HCT116 (cell line): ENCODE results near the gene RBMS1. TPM values are rescaled to one million over a fixed set of nuclear protein-coding genes. Genes with fewer than 3 reads are reported as not detected.

Experiments
- ATAC-seq: fragments of 200-7000 bp; cut with Tn5 transposase; 2 replicates; pipeline ENCODE4 v1.9.1; 2020; ENCODE audit warnings: mild to moderate bottlenecking, moderate library complexity
- BruUV-seq: library from RNA; stranded (reverse); fragments of 400-500 nt; replicated peaks from 2 replicates; lab custom pipeline; 2021; lab: Mats Ljungman, UMichigan
- CTCF ChIA-PET: fragments of 300-600 bp; sonication (Branson Sonifier 250); formaldehyde crosslinking; loops from one replicate; lab custom pipeline; 2021; ENCODE audit warnings: antibody characterized with exemption; lab: Charles Lee
- POLR2A ChIA-PET: fragments of 300-600, 350-600 bp; sonication (Branson Sonifier 250); formaldehyde crosslinking; loops from one replicate; lab custom pipeline; 2021; ENCODE audit warnings: antibody characterized with exemption; lab: Charles Lee
- RAD21 ChIA-PET, 2 experiments: fragments of 300-600 bp; sonication (Branson Sonifier 250); formaldehyde crosslinking; loops; one replicate each; lab custom pipeline; 2023; ENCODE audit warnings: low total read pairs in 2 of 2; ENCODE audit not compliant: uncharacterized antibody in 2 of 2, unreplicated experiment in 2 of 2, low non-redundant PET in 1 of 2; lab: Charles Lee
- DNase-seq: peaks from one replicate; pipeline ENCODE4 v3.0.0-alpha.2; 2010; ENCODE audit warnings: low read depth, low spot score
- H2AFZ ChIP-seq: fragments of 200-600 bp; shearing (Covaris generic), sonication (generic); 2 replicates; pipeline ENCODE4 v1.6.1; 2017; ENCODE audit warnings: low read depth, mixed run types, mixed read lengths, antibody characterized with exemption, low read length; ENCODE audit not compliant: poor library complexity, severe bottlenecking
- H3K27ac ChIP-seq: 2 replicates; pipeline ENCODE4 v1.5.1; 2012; ENCODE audit warnings: low read depth, low read length
- H3K27me3 ChIP-seq: fragments of 200-600 bp; sonication (generic); 2 replicates; pipeline ENCODE4 v1.6.1; 2016; ENCODE audit warnings: mixed run types, low read length, mixed read lengths; ENCODE audit not compliant: insufficient read depth
- H3K36me3 ChIP-seq, 2 experiments: fragments of 200-500 bp in 1 of 2; fragments of 200-600 bp in 1 of 2; sonication (Bioruptor generic) in 1 of 2; sonication (generic) in 1 of 2; 2 replicates each; pipeline versions ENCODE4 v1.5.1 to v1.6.1; 2014 to 2016; ENCODE audit warnings: low read length in 2 of 2, inconsistent platforms in 1 of 2, mixed read lengths in 1 of 2, mixed run types in 1 of 2; ENCODE audit not compliant: insufficient read depth in 2 of 2, control insufficient read depth in 1 of 2
- H3K4me1 ChIP-seq, 2 experiments: fragments of 200-600 bp in 1 of 2; sonication (generic) in 1 of 2; 2 replicates each; pipeline versions ENCODE4 v1.5.1 to v1.6.1; 2012 to 2017; ENCODE audit warnings: low read length in 2 of 2, inconsistent platforms in 1 of 2, mild to moderate bottlenecking in 1 of 2, mixed read lengths in 1 of 2, mixed run types in 1 of 2, moderate library complexity in 1 of 2; ENCODE audit not compliant: insufficient read depth in 2 of 2, control insufficient read depth in 1 of 2
- H3K4me2 ChIP-seq: fragments of 200-600 bp; sonication (generic); 2 replicates; pipeline ENCODE4 v1.6.1; 2017; ENCODE audit warnings: mixed run types, low read length, mixed read lengths
- H3K4me3 ChIP-seq, 2 experiments: fragments of 200-600 bp in 1 of 2; sonication (generic) in 1 of 2; replicated peaks in 1 of 2; 2 replicates each; pipeline ENCODE4 v1.5.1; 2011 to 2016; ENCODE audit warnings: low read length in 2 of 2, control low read depth in 1 of 2, low read depth in 1 of 2, mild to moderate bottlenecking in 1 of 2, mixed read lengths in 1 of 2, mixed run types in 1 of 2
- H3K79me2 ChIP-seq: fragments of 200-600 bp; sonication (generic); 2 replicates; pipeline ENCODE4 v1.6.1; 2017; ENCODE audit warnings: mild to moderate bottlenecking, mixed run types, low read length, moderate library complexity, mixed read lengths; ENCODE audit not compliant: insufficient read depth
- H3K9ac ChIP-seq: fragments of 200-600 bp; sonication (generic); 2 replicates; pipeline ENCODE4 v1.6.1; 2016; ENCODE audit warnings: low read length, mixed read lengths
- H3K9me2 ChIP-seq: fragments of 200-600 bp; sonication (generic), shearing (Covaris generic); 2 replicates; pipeline ENCODE4 v1.6.1; 2017; ENCODE audit warnings: mixed run types, mild to moderate bottlenecking, moderate library complexity; ENCODE audit not compliant: insufficient read depth
- H3K9me3 ChIP-seq, 2 experiments: fragments of 200-500 bp in 1 of 2; fragments of 200-600 bp in 1 of 2; sonication (Bioruptor generic) in 1 of 2; sonication (generic) in 1 of 2; 2 replicates each; pipeline ENCODE4 v1.6.1; 2014 to 2017; ENCODE audit warnings: low read length in 2 of 2, mixed read lengths in 2 of 2, inconsistent platforms in 1 of 2, low read depth in 1 of 2, mild to moderate bottlenecking in 1 of 2, mixed run types in 1 of 2, moderate library complexity in 1 of 2; ENCODE audit not compliant: control insufficient read depth in 1 of 2, insufficient read depth in 1 of 2
- H4K20me1 ChIP-seq: fragments of 200-600 bp; sonication (generic), shearing (Covaris generic); 2 replicates; pipeline ENCODE4 v1.6.1; 2017; ENCODE audit warnings: mixed run types, mild to moderate bottlenecking, moderate library complexity; ENCODE audit not compliant: insufficient read depth
- CBX3 ChIP-seq: IDR thresholded peaks from 2 replicates; pipeline ENCODE4 v1.6.1; 2012; ENCODE audit warnings: low read depth
- CEBPB ChIP-seq: IDR thresholded peaks from 2 replicates; pipeline ENCODE4 v1.6.1; 2012; ENCODE audit warnings: low read depth
- EGR1 ChIP-seq: IDR thresholded peaks from 2 replicates; pipeline ENCODE4 v1.6.1; 2012; ENCODE audit warnings: low read depth
- ELF1 ChIP-seq: IDR thresholded peaks from 2 replicates; pipeline ENCODE4 v1.6.1; 2012; ENCODE audit warnings: low read depth, borderline replicate concordance
- FOSL1 ChIP-seq: IDR thresholded peaks from 2 replicates; pipeline ENCODE4 v1.6.1; 2012; ENCODE audit warnings: low read depth
- MAX ChIP-seq: IDR thresholded peaks from 2 replicates; pipeline ENCODE4 v1.6.1; 2012
- POLR2A ChIP-seq: IDR thresholded peaks from 2 replicates; pipeline ENCODE4 v1.7.0; 2011; ENCODE audit warnings: borderline replicate concordance; ENCODE audit not compliant: insufficient read depth, insufficient read length; ENCODE audit errors: extremely low read depth
- SIN3A ChIP-seq: IDR thresholded peaks from 2 replicates; pipeline ENCODE4 v1.6.1; 2012; ENCODE audit warnings: low read depth
- SRF ChIP-seq: IDR thresholded peaks from 2 replicates; pipeline ENCODE4 v1.6.1; 2012; ENCODE audit warnings: low read depth
- YY1 ChIP-seq: IDR thresholded peaks from 2 replicates; pipeline ENCODE4 v1.6.1; 2011; ENCODE audit warnings: low read length, low read depth, moderate library complexity, mild to moderate bottlenecking; ENCODE audit not compliant: insufficient replicate concordance; ENCODE audit errors: extremely low read depth
- ZFX ChIP-seq: fragments of 450-650 bp; IDR thresholded peaks from 2 replicates; pipeline ENCODE4 v1.6.1; 2017
- ZNF274 ChIP-seq: fragments of 200-500 bp; sonication (Bioruptor generic); IDR thresholded peaks from 2 replicates; pipeline ENCODE4 v1.6.1; 2014; ENCODE audit warnings: mild to moderate bottlenecking, low read depth, low read length, inconsistent platforms
- intact Hi-C: fragments of 100-400 bp; cut with micrococcal nuclease; formaldehyde crosslinking; loops from 2 replicates; pipeline ENCODE4 v1.10.0; 2022
- total RNA-seq: library from RNA; stranded (reverse); gene quantifications from one replicate; pipeline ENCODE4 v1.2.1, GENCODE V29; 2021; ENCODE audit not compliant: unreplicated experiment
- TF ChIP-seq, protein P1 (sequence below): IDR thresholded peaks from 2 replicates; pipeline ENCODE4 v1.6.1; 2012; ENCODE audit warnings: low read depth

RBMS1 gene
- total RNA-seq, 1 experiment from 2014 or later, result 17.6 TPM

DNA sequence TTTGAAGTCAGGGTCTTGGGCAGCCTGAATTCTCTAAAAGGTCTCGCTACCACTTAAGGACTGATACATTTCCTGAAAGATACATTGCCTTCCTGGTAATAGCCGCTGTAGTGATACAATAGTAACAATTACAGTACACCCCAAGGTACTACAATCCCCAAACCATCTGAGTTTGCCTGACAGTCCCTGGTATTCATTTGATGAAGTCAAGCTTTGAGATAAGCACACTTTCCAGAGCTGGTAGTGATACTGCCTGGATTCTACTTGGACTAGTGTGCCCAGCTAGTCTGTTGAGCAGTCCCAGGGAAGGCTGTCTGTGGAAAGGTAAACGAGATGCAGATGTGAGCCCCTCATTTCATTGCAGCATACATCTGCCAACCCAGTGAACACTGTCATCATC, 269.1 kb downstream of the RBMS1 start:
- Histone ChIP-seq H3K36me3 (no peaks in the 10 kb centered on the region), H3K4me1 (peaks cover 54 to 100% of the 10 kb centered on the region in 2 experiments), H3K79me2 (no peaks in the 10 kb centered on the region), H4K20me1 (no peaks in the 10 kb centered on the region), H3K27me3 (no peaks in the 10 kb centered on the region), H3K4me3 (peak overlapping the region in 1 of 2 experiments; percentile 13; a peak in 1 of 4 replicates), H3K9me3 (no peaks in the 10 kb centered on the region), H2AFZ (no peak overlapping the region), H3K9ac (no peak overlapping the region), H3K27ac (peak overlapping the region; percentile 44), H3K4me2 (peak overlapping the region; percentile 60), H3K9me2 (no peaks in the 10 kb centered on the region)
- RAD21 ChIA-PET, result no interaction called here
- peak; percentile 39 for ATAC-seq
- POLR2A ChIA-PET, result interaction anchor here (3.8 kb wide), 1 partner anchor 17 kb away, joined by 21 read pairs; no protein-coding TSS in a partner anchor
- CTCF ChIA-PET, result interaction anchor here (2.7 kb wide), 1 partner anchor 27 kb away, joined by 8 read pairs; no protein-coding TSS in a partner anchor
- BruUV-seq, result no TSS peak
- TF ChIP-seq ZNF274, result no peak
- TF ChIP-seq, protein P1, sequence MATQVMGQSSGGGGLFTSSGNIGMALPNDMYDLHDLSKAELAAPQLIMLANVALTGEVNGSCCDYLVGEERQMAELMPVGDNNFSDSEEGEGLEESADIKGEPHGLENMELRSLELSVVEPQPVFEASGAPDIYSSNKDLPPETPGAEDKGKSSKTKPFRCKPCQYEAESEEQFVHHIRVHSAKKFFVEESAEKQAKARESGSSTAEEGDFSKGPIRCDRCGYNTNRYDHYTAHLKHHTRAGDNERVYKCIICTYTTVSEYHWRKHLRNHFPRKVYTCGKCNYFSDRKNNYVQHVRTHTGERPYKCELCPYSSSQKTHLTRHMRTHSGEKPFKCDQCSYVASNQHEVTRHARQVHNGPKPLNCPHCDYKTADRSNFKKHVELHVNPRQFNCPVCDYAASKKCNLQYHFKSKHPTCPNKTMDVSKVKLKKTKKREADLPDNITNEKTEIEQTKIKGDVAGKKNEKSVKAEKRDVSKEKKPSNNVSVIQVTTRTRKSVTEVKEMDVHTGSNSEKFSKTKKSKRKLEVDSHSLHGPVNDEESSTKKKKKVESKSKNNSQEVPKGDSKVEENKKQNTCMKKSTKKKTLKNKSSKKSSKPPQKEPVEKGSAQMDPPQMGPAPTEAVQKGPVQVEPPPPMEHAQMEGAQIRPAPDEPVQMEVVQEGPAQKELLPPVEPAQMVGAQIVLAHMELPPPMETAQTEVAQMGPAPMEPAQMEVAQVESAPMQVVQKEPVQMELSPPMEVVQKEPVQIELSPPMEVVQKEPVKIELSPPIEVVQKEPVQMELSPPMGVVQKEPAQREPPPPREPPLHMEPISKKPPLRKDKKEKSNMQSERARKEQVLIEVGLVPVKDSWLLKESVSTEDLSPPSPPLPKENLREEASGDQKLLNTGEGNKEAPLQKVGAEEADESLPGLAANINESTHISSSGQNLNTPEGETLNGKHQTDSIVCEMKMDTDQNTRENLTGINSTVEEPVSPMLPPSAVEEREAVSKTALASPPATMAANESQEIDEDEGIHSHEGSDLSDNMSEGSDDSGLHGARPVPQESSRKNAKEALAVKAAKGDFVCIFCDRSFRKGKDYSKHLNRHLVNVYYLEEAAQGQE, result no peak
- no peak; the same call in 1 of the 2 replicates for TF ChIP-seq SIN3A
- no peak for TF ChIP-seq YY1
- TF ChIP-seq CEBPB, result no peak
- TF ChIP-seq ZFX, result no peak
- no peak for TF ChIP-seq CBX3
- no peak for TF ChIP-seq POLR2A
- TF ChIP-seq FOSL1, result no peak
- TF ChIP-seq EGR1, result no peak
- no peak for TF ChIP-seq SRF
- no peak for TF ChIP-seq ELF1
- no peak for TF ChIP-seq MAX
- DNase-seq, result no peak
- intact Hi-C loops, result no loop called here
